GM13977 (cell line): ENCODE measurements around the gene KBTBD12.

Experiments
- DNase-seq: peaks from one replicate; pipeline ENCODE4 v3.0.0; 2012; ENCODE audit warnings: low spot score
- in situ Hi-C: fragments of 300-500 bp; cut with MboI; formaldehyde crosslinking; loops from one replicate; pipeline ENCODE4 v1.12.0; 2022; ENCODE audit warnings: low sequenced_read_pairs, low pct_unique_long_range_greater_than_20kb, mixed read lengths, inconsistent platforms; ENCODE audit not compliant: unreplicated experiment
- TF ChIP-seq, protein P1 (sequence below): IDR thresholded peaks from 2 replicates; pipeline ENCODE4 v1.5.1; 2012; ENCODE audit warnings: mild to moderate bottlenecking, control low read depth; ENCODE audit not compliant: insufficient read depth; ENCODE audit errors: extremely low read depth, missing control alignments

The KBTBD12 gene

DNA sequence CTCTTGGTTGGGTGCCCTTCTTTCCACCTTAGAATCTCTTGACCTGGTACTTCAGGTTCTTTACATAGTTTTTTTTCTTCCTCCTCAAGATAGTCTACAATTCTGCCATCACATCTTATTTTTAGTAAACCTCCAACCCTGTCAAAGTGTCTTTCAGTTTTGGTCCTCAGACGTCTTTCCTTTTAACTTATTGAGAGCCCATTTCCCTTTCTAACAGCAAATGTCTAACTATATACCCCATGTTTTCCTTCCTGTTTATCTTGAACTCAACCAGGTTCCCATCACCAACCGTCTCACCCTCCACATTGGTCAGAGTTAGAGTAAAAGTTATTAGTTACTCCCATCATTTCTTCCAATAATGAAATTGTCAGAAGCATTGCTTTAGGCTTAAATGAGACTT is 10.4 kb downstream of the KBTBD12 start:
- TF ChIP-seq, protein P1, sequence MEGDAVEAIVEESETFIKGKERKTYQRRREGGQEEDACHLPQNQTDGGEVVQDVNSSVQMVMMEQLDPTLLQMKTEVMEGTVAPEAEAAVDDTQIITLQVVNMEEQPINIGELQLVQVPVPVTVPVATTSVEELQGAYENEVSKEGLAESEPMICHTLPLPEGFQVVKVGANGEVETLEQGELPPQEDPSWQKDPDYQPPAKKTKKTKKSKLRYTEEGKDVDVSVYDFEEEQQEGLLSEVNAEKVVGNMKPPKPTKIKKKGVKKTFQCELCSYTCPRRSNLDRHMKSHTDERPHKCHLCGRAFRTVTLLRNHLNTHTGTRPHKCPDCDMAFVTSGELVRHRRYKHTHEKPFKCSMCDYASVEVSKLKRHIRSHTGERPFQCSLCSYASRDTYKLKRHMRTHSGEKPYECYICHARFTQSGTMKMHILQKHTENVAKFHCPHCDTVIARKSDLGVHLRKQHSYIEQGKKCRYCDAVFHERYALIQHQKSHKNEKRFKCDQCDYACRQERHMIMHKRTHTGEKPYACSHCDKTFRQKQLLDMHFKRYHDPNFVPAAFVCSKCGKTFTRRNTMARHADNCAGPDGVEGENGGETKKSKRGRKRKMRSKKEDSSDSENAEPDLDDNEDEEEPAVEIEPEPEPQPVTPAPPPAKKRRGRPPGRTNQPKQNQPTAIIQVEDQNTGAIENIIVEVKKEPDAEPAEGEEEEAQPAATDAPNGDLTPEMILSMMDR: no peak
- in situ Hi-C loops: no loop called here
- DNase-seq: no peak

DNA sequence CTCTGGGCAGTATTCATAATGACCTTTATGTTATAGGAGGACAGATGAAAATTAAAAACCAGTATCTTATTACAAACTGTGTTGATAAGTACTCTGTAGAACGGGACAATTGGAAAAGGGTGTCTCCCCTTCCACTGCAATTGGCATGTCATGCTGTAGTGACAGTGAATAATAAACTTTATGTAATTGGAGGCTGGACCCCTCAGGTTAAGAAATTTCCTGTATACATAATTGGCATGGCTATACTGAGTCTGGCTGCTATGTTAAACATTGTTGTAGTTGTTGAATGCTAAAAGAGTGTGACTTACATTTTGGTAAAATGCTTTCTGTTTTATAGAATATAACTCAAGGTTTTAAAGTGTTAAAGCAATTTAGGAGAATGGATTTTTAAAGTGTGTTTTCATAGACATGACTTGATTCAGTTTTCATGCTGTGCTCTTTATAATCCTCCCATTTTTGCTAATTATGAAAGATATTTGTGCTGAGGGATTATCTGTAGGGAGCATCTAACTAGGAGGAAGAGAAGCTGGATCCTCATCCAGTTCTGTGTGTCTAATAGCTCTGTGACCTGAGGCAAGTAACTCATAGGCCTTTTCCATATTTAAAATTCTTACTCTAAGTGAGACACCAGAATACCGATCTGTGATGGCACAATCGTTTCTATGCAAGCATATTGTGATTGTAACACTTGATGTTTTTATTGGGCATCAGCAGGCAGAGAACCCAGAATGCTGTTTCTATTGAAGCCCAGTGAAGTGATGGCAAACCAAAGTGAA is 13.0 kb downstream of the KBTBD12 start:
- no peak for DNase-seq
- in situ Hi-C loops: no loop called here
- TF ChIP-seq, protein P1: no peak

DNA sequence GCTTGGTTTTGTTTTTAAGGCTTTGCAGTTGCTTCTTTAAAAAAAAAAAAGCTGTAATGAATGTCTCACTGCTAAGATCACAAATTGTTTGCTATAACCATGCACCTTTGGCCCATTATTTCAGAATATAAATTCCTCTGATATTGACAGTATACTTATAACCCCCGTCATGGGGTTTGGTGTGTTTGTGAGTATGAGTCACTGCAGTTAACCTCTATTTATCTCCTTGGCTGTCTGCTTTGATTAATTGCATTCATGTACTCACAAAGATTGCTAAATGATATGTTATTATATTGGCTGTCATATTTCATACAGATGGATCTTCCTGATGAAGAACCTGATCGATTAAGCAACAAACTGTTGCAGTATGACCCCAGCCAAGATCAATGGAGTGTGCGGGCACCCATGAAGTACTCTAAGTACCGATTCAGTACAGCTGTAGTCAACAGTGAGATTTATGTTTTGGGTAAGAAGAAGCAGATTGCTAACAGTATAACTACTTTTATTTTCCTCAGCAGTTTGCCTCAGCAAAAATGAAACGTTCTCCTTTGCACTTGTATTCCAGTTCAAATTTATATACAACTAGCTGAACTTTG is 14.9 kb downstream of the KBTBD12 start:
- in situ Hi-C loops: no loop called here
- no peak for DNase-seq
- TF ChIP-seq, protein P1: no peak

DNA sequence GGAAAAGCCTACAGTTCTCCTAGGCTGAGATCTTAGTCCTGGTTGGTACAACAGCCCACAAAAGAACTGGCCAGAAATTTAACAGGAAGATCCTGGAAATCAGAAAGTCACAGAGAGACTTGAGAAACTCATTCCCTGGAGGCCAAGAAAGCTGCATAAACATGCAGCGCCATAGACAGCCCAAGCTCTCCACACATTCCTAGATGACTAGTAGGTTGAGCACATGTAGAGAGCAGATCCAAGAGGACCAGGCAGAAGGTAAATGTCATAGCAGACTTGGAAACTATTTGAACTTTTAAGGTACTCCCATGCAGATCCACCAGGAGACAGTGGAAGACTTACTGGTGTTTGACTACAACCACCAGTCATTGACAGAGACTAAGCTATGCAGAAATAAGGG is 18.4 kb downstream of the KBTBD12 start:
- TF ChIP-seq, protein P1: no peak
- in situ Hi-C loops: no loop called here
- no peak for DNase-seq

DNA sequence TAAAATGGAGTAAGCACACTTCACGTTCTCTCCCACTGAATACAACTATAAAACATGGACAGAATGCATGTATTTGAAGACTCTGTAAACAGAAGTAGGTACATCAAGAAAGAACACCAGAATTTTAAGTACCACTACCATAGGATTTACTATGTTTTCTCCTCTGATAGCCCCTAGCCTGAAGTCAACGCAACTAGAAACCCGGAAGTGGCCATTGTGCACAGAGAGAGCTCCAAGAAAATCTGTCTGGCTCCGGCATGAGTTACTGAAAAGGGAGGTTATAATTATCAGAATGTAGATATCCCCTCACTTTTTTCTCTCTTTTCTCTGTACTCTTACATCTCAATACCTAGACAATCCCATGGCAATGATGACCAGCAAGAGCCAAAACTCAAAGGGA is 23.8 kb downstream of the KBTBD12 start:
- in situ Hi-C loops: no loop called here
- TF ChIP-seq, protein P1: no peak
- no peak for DNase-seq

DNA sequence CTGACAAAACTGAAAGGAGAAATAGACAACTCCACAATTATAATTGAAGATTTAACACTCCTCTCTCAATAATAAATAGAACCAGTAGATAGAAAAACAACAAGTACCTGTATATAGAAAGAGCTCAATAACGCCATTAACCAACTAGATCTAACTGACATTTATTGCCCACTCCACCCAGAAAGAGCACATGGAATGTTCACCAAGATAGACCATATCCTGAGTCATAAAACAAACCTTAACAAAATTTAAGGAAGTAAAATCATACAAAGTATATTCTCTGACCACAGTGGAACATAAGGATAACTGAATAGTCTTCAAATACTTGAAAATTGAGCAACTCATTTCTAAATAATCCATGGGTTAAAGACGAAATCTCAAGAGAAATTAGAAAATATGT is 25.1 kb downstream of the KBTBD12 start:
- in situ Hi-C loops: no loop called here
- TF ChIP-seq, protein P1: no peak
- no peak for DNase-seq

DNA sequence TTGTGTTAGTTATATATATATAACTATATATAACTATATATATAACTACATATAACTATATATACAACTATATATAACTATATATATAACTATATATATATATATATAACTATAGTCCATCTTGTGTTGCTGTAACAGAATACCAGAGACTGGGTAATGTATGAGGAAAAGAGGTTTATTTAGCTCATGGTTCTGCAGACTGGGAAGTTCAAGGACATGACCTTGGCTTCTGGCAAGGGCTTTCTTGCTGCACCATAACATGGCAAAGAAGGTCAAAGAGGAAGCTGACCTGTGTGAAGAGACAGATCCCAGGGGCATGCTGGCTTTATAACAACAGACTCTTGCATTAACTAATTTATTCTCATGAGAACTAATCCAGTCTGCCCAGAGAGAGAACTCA is 27.6 kb downstream of the KBTBD12 start:
- in situ Hi-C loops: no loop called here
- TF ChIP-seq, protein P1: no peak
- DNase-seq: no peak
